ENCODE data around the gene AGAP1. TPM values are rescaled to one million over a fixed set of nuclear protein-coding genes. Genes with fewer than 3 reads are reported as not detected.

AGAP1 gene
- total RNA-seq, 1 donor from 2014 or later, result 39.4 TPM

- TF ChIP-seq EZH2 (IDR thresholded peaks at IDR 0.05; ENCODE audit: insufficient read depth, low read length) (no peak), CTCF (IDR thresholded peaks at IDR 0.05; ENCODE audit: insufficient read depth, low read depth, low read length) (no peak)
- Mint-ChIP-seq H3K4me1 (ENCODE audit: low read depth, unreplicated experiment) (no peaks in the 10 kb centered on the region), H3K9me3 (ENCODE audit: unreplicated experiment) (no peaks in the 10 kb centered on the region), H3K4me3 (ENCODE audit: unreplicated experiment) (no peak overlapping the region), H3K27me3 (ENCODE audit: low read depth, unreplicated experiment) (no peaks in the 10 kb centered on the region), H3K36me3 (ENCODE audit: low read depth, unreplicated experiment) (peaks cover 16% of the 10 kb centered on the region), H3K27ac (ENCODE audit: unreplicated experiment) (no peak overlapping the region)
- H3K27ac ChIP-seq (ENCODE audit: low read depth, low read length), result no peak overlapping the region
- H2AFZ ChIP-seq (ENCODE audit: low read depth, low read length), result no peak overlapping the region
- H3K27me3 ChIP-seq (ENCODE audit: insufficient read depth, low read length), result no peaks in the 10 kb centered on the region
- H3K79me2 ChIP-seq (ENCODE audit: insufficient read depth, low read length), result no peaks in the 10 kb centered on the region
- DNase-seq (ENCODE audit: low read depth), result no peak
- H3K4me1 ChIP-seq (ENCODE audit: insufficient read depth, low read length), result no peaks in the 10 kb centered on the region
- H3K4me2 ChIP-seq (ENCODE audit: low read length), result no peak overlapping the region
- no peaks in the 10 kb centered on the region for H3K36me3 ChIP-seq (ENCODE audit: insufficient read depth, low read length)
- no peaks in the 10 kb centered on the region for H3K9me3 ChIP-seq (ENCODE audit: insufficient read depth, low read depth, low read length)
- H3K9ac ChIP-seq (ENCODE audit: low read length), result no peak overlapping the region
- H3K4me3 ChIP-seq (ENCODE audit: insufficient read depth, low read depth, low read length), result no peak overlapping the region
- no peak for FAIRE-seq
- no peaks in the 10 kb centered on the region for H4K20me1 ChIP-seq (ENCODE audit: insufficient read depth, low read length)
Observed at GRCh38 chr2:235968155-235968554, 474.3 kb downstream of the AGAP1 start.

- Histone ChIP-seq H2AFZ (ENCODE audit: low read depth, low read length) (no peak overlapping the region), H3K36me3 (ENCODE audit: insufficient read depth, low read length) (no peaks in the 10 kb centered on the region), H4K20me1 (ENCODE audit: insufficient read depth, low read length) (no peaks in the 10 kb centered on the region), H3K27me3 (ENCODE audit: insufficient read depth, low read length) (no peaks in the 10 kb centered on the region), H3K4me2 (ENCODE audit: low read length) (no peak overlapping the region), H3K4me1 (ENCODE audit: insufficient read depth, low read length) (no peaks in the 10 kb centered on the region), H3K4me3 (ENCODE audit: insufficient read depth, low read depth, low read length) (no peak overlapping the region), H3K79me2 (ENCODE audit: insufficient read depth, low read length) (no peaks in the 10 kb centered on the region), H3K9ac (ENCODE audit: low read length) (no peak overlapping the region), H3K27ac (ENCODE audit: low read depth, low read length) (no peak overlapping the region), H3K9me3 (ENCODE audit: insufficient read depth, low read depth, low read length) (no peaks in the 10 kb centered on the region)
- TF ChIP-seq EZH2 (IDR thresholded peaks at IDR 0.05; ENCODE audit: insufficient read depth, low read length), result no peak
- TF ChIP-seq CTCF (IDR thresholded peaks at IDR 0.05; ENCODE audit: insufficient read depth, low read depth, low read length), result no peak
- Mint-ChIP-seq H3K9me3 (ENCODE audit: unreplicated experiment) (no peaks in the 10 kb centered on the region), H3K4me1 (ENCODE audit: low read depth, unreplicated experiment) (no peaks in the 10 kb centered on the region), H3K4me3 (ENCODE audit: unreplicated experiment) (no peak overlapping the region), H3K36me3 (ENCODE audit: low read depth, unreplicated experiment) (peaks cover 18% of the 10 kb centered on the region), H3K27ac (ENCODE audit: unreplicated experiment) (no peak overlapping the region), H3K27me3 (ENCODE audit: low read depth, unreplicated experiment) (no peaks in the 10 kb centered on the region)
- no peak for FAIRE-seq
- DNase-seq (ENCODE audit: low read depth), result no peak
Observed at GRCh38 chr2:235968616-235969324, 474.9 kb downstream of the AGAP1 start.
